Activated CD4-positive, alpha-beta T cell treated with anti-CD3 and anti-CD28 coated beads for 4 hours (primary cell): Measurements from ENCODE around the gene KCNQ2.
"Not testable (repeated sequence)": the region's sequence is repeated elsewhere in the genome, so short reads cannot be mapped to it uniquely, and the experiment has no call there.

Source experiments
- DNase-seq, 2 donors: peaks; one replicate each; pipeline ENCODE4 v3.0.0-alpha.2; 2020

KCNQ2 gene

GRCh38 chr20:63471981-63472831 is at the start of gene KCNQ2:
KCNQ2 (minus strand) TSS chr20:63472655; CDS start chr20:63472463, 192 bp downstream.
- DNase-seq, result no peak

DNA sequence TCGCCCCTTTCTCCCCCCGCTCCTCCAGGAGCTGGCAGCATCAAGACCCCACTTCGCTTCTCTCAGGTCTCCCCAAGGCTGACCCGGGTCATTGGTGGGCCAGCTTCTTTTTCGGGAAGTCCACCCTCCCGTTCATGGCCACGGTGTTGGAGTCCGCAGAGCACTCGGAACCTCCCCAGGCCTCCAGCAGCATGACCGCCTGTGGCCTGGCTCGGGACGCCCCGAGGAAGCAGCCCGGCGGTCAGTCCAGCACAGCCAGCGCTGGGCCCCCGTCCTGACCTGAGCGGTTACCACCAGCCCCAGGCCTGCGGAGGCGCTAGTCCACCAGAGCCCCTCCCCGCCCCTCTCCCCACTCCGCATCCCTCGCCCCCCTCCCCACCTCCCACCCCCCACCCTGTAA is 49.1 kb upstream of the KCNQ2 start:
- DNase-seq, result no peak

- DNase-seq, result peak; percentile 63 to 66
Observed at GRCh38 chr20:63520934-63521601, 48.6 kb upstream of the KCNQ2 start.

GRCh38 chr20:63520504-63520933 is 48.1 kb upstream of the KCNQ2 start, which contains the start of gene PPDPF:
PPDPF (plus strand) TSS chr20:63520765; CDS start chr20:63521309, 544 bp downstream.
- peak; percentile 80 to 87 for DNase-seq

DNA sequence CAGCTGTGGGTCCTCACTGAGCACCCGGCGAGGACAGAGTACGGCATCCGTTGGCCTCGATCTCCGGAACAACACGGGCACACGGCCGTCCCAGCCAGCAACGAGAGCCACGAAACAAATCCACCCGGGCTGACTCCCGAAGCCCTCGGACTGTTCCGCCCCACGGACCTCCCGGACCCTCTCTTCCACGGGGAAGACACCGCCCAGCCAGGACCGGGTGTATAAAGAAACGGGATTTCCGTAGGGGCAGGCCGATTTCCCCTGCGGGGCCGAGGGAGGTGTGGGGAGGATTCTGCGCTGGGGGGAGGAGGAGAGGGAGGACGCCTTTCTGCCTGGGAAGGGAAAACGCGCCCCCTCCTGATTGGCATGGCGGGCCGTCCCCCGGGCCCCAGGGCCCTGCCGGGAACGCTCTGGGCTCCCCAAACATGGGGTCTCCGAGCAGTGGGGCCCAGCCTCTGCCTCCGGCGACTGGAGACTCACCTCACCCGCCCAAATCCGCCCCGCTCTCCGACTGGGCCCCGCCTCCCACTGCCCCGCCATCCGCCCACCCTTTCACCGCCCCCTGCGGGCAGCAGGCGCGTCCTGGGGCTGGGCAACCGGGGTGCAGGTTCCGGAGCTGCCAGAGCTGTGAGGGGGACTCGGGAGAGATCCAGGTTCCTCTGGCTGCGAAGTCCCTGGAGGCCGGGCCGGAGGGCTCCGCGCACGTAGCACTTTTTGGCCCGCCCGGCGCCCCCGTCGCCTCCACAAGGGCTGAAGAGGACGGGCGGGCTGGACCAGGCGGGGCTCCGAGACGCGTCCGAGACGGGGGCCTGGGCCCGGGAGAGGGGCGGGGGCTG is 47.4 kb upstream of the KCNQ2 start:
- peak; percentile 56 to 69 for DNase-seq

DNA sequence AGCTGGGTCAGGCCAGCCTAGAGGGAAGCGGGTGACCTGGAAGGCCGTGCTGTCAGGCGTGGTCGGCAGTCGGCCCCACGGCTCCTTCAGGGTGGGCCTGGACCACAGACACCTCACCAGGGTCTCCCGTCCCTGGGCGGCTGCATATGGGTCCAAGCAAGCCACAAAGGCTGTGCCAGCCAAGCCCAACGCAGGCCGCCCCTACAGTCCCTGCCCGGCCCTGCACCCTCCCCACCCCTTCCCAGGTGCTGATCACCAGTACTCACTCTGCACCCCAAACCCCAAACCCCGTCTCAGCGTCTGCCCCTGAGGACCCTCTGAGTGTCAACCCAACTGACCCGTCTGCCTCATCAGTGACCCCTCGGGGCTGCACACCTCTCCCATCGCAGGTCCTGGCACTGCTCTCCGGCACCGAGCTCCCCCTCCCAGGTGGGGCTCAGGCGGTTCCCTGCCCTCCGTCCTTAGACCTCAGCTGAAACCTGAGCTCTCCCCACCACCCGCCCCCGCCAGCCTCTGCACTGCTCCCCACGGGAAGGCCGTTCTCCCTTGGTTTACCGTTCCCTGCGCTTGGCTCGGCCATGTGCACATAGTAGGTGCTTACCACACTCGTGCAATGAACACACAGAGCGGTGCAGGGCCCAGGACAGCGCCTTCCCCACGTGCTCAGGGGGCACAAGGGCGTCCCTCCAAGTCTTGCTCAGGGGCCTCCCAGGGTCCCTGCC is 46.7 kb upstream of the KCNQ2 start:
- no peak for DNase-seq

GRCh38 chr20:63518351-63518861 is 46.0 kb upstream of the KCNQ2 start:
- DNase-seq, result no peak

GRCh38 chr20:63517376-63518309 is 45.2 kb upstream of the KCNQ2 start:
- no peak for DNase-seq

- DNase-seq, result not testable (repeated sequence)
Observed at GRCh38 chr20:63514520-63514919, 42.1 kb upstream of the KCNQ2 start.

DNA sequence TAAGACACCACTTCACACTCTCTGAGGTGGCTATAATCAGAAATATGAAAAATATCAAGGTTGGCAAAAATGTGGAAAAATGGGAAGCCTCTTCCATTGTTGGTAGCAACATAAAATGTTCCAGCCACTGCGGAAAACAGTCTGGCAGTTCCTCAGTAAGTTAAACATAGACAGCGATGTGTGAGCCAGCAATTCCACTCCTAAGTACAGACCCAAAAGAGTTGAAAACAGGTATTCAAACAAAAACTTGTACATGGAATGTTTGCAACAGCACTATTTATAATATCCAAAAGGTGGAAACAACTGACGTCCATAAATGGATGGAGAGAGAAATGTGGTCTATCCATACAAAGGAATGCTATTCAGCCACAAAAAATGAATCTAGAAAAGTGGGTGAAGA is 40.8 kb upstream of the KCNQ2 start:
- no peak for DNase-seq

GRCh38 chr20:63509088-63509564 is 36.7 kb upstream of the KCNQ2 start:
- no peak for DNase-seq

- DNase-seq, result no peak
Observed at GRCh38 chr20:63508072-63508768, 35.8 kb upstream of the KCNQ2 start.

GRCh38 chr20:63507083-63507743 is 34.8 kb upstream of the KCNQ2 start:
- DNase-seq, result no peak

- DNase-seq, result no peak
Observed at GRCh38 chr20:63505723-63506122, 33.3 kb upstream of the KCNQ2 start.

- DNase-seq, result no peak
Observed at GRCh38 chr20:63505281-63505680, 32.8 kb upstream of the KCNQ2 start.

GRCh38 chr20:63504642-63505041 is 32.2 kb upstream of the KCNQ2 start:
- DNase-seq, result no peak

- no peak for DNase-seq
Observed at GRCh38 chr20:63503524-63503923, 31.1 kb upstream of the KCNQ2 start.

DNA sequence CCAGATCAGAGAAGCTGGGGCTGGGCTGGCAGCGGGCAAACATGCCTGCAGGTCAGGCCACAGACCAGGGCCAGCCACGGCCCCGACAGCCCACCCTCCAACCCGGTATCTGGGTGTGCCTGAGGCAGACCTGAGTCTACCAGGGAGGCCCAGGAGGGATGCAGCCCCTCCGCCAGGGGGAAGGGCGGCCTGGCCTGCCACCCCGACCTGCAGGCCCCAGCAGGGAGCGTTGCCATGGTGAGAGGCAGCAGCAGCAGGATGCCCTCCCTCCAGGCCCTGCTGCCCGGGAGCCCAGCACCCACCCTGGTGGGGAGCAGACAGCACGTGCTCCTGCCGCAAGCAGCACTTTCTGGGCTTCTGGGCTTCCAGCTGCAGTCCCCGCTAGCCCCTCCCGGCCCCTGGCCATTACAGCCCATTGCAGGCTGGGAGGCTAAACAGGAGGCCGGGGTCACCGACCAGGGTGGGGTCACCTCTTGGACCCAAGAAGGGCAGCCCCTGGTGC is 30.3 kb upstream of the KCNQ2 start:
- DNase-seq, result no peak
